Renal cortex interstitium (tissue), 11 donors: ENCODE results near the gene NUBPL. TPM values are rescaled to one million over a fixed set of nuclear protein-coding genes. Genes with fewer than 3 reads are reported as not detected.
"Not testable (repeated sequence)": the region's sequence is repeated elsewhere in the genome, so short reads cannot be mapped to it uniquely, and the experiment has no call there.

ENCODE experiments used
- DNase-seq, 11 donors: peaks; one replicate each; pipeline ENCODE4 v3.0.0-alpha.2; 2013; ENCODE audit warnings: low read depth in 9 of 11, low spot score in 4 of 11; ENCODE audit errors: extremely low read depth in 1 of 11
- polyA plus RNA-seq, 3 donors: library from polyadenylated mRNA; unstranded; fragments of 120-200 nt; gene quantifications; one replicate each; pipeline ENCODE4 v1.2.1, GENCODE V29; 2013; ENCODE audit not compliant: insufficient read length in 3 of 3

The NUBPL gene
- polyA plus RNA-seq, 3 donors: 14.3 to 18.5 (median 16.0) TPM

- DNase-seq: not testable (repeated sequence)
Observed at GRCh38 chr14:31620898-31621297, 59.7 kb downstream of the NUBPL start.

- DNase-seq: no peak
Observed at GRCh38 chr14:31622060-31622459, 60.9 kb downstream of the NUBPL start.

GRCh38 chr14:31652900-31653299, 91.7 kb downstream of the NUBPL start:
- DNase-seq: not testable (repeated sequence)

GRCh38 chr14:31657917-31658316, 96.7 kb downstream of the NUBPL start:
- DNase-seq: no peak

- DNase-seq: peak in 1 of 11 donors; percentile 5
Observed at GRCh38 chr14:31659278-31659677, 98.1 kb downstream of the NUBPL start.

GRCh38 chr14:31660191-31660590, 99.0 kb downstream of the NUBPL start:
- no peak for DNase-seq

GRCh38 chr14:31660728-31661127, 99.5 kb downstream of the NUBPL start:
- no peak for DNase-seq

- no peak for DNase-seq
Observed at GRCh38 chr14:31668348-31668747, 107.1 kb downstream of the NUBPL start.

- no peak for DNase-seq
Observed at GRCh38 chr14:31672709-31673108, 111.5 kb downstream of the NUBPL start.

- DNase-seq: no peak
Observed at GRCh38 chr14:31677052-31677451, 115.8 kb downstream of the NUBPL start.

GRCh38 chr14:31677630-31678029, 116.4 kb downstream of the NUBPL start:
- no peak for DNase-seq

- DNase-seq: no peak
Observed at GRCh38 chr14:31678421-31679249, 117.4 kb downstream of the NUBPL start.

GRCh38 chr14:31682768-31683167, 121.6 kb downstream of the NUBPL start:
- no peak for DNase-seq

GRCh38 chr14:31687726-31688125, 126.5 kb downstream of the NUBPL start:
- DNase-seq: no peak

GRCh38 chr14:31690056-31690455, 128.9 kb downstream of the NUBPL start:
- DNase-seq: no peak

- no peak for DNase-seq
Observed at GRCh38 chr14:31692376-31692781, 131.2 kb downstream of the NUBPL start.

GRCh38 chr14:31696378-31696777, 135.2 kb downstream of the NUBPL start:
- no peak for DNase-seq

- no peak for DNase-seq
Observed at GRCh38 chr14:31699809-31700208, 138.6 kb downstream of the NUBPL start.

GRCh38 chr14:31700282-31701074, 139.3 kb downstream of the NUBPL start:
- DNase-seq: no peak

GRCh38 chr14:31702130-31702529, 140.9 kb downstream of the NUBPL start:
- no peak for DNase-seq
